HG03460 (cell line): ENCODE measurements around the gene ITCH.
"Not testable (repeated sequence)": the region's sequence is repeated elsewhere in the genome, so short reads cannot be mapped to it uniquely, and the experiment has no call there.

Source experiments
- ATAC-seq: cut with Tn5 transposase; IDR thresholded peaks from one replicate; pipeline ENCODE4 v1.9.1; 2021; ENCODE audit not compliant: unreplicated experiment

ITCH gene

GRCh38 chr20:34497596-34497995 lies 134.5 kb downstream of the ITCH start:
- ATAC-seq = not testable (repeated sequence)

GRCh38 chr20:34500823-34501222 lies 137.8 kb downstream of the ITCH start:
- ATAC-seq = no peak

GRCh38 chr20:34506480-34506879 lies 143.4 kb downstream of the ITCH start:
- ATAC-seq = no peak

- ATAC-seq = no peak
Observed at GRCh38 chr20:34507702-34508413, 144.8 kb downstream of the ITCH start.

GRCh38 chr20:34510575-34510974 lies 147.5 kb downstream of the ITCH start:
- no peak for ATAC-seq

GRCh38 chr20:34511891-34512265 lies 148.8 kb downstream of the ITCH start:
- no peak for ATAC-seq

- no peak for ATAC-seq
Observed at GRCh38 chr20:34512266-34512954, 149.3 kb downstream of the ITCH start.

- no peak for ATAC-seq
Observed at GRCh38 chr20:34512955-34513419, 149.9 kb downstream of the ITCH start.

GRCh38 chr20:34514034-34514433 lies 151.0 kb downstream of the ITCH start:
- not testable (repeated sequence) for ATAC-seq

GRCh38 chr20:34514897-34515483 lies 151.9 kb downstream of the ITCH start:
- ATAC-seq = no peak

GRCh38 chr20:34515484-34516246 lies 152.6 kb downstream of the ITCH start:
- peak; percentile 49 for ATAC-seq

- ATAC-seq = peak; percentile 70
Observed at GRCh38 chr20:34516247-34517113, 153.4 kb downstream of the ITCH start, which contains the start of gene DYNLRB1. Gene DYNLRB1 (plus strand): TSS chr20:34516422. CDS start chr20:34516459, 37 bp downstream.

- no peak for ATAC-seq
Observed at GRCh38 chr20:34517114-34517505, 154.0 kb downstream of the ITCH start.

GRCh38 chr20:34518863-34519262 lies 155.8 kb downstream of the ITCH start:
- not testable (repeated sequence) for ATAC-seq

GRCh38 chr20:34519841-34520240 lies 156.8 kb downstream of the ITCH start:
- not testable (repeated sequence) for ATAC-seq

- ATAC-seq = no peak
Observed at GRCh38 chr20:34522969-34523871, 160.1 kb downstream of the ITCH start.

- ATAC-seq = no peak
Observed at GRCh38 chr20:34524426-34524825, 161.4 kb downstream of the ITCH start.

GRCh38 chr20:34525342-34525708 lies 162.3 kb downstream of the ITCH start:
- ATAC-seq = no peak

- ATAC-seq = no peak
Observed at GRCh38 chr20:34525709-34526416, 162.8 kb downstream of the ITCH start.
